Suppressor macrophage treated with lipopolysaccharide for 1 hour (primary cell): Measurements from ENCODE around the gene ZFYVE26.
"Not testable (repeated sequence)": the region's sequence is repeated elsewhere in the genome, so short reads cannot be mapped to it uniquely, and the experiment has no call there.

Source experiments
- DNase-seq, 3 donors: peaks; one replicate each; pipeline ENCODE4 v3.0.0-alpha.2; 2020 to 2022

The ZFYVE26 gene

GRCh38 chr14:67705211-67705610 is 111.2 kb downstream of the ZFYVE26 start:
- no peak for DNase-seq

- DNase-seq, result peak; percentile 67 to 77 (median 72)
These were observed 111.8 kb downstream of the ZFYVE26 start for GRCh38 chr14:67704484-67705089.

- peak; percentile 48 to 69 (median 49) for DNase-seq
These were observed 112.4 kb downstream of the ZFYVE26 start for GRCh38 chr14:67703997-67704396.

- DNase-seq, result not testable (repeated sequence)
These were observed 114.9 kb downstream of the ZFYVE26 start, which contains the start of gene RDH12 for GRCh38 chr14:67701492-67701891. Gene RDH12, plus strand, starts transcription at chr14:67701886. Its CDS starts 20,757 bp downstream, at chr14:67722643.

GRCh38 chr14:67698179-67698578 is 118.2 kb downstream of the ZFYVE26 start:
- no peak for DNase-seq

GRCh38 chr14:67697006-67697405 is 119.4 kb downstream of the ZFYVE26 start:
- peak; percentile 17 to 32 (median 28) for DNase-seq
